Trophoblast cell (in vitro differentiated cells and primary cell): ENCODE results near the gene GBE1.

Experiments used
- DNase-seq, 2 donors: peaks; one replicate each; pipeline ENCODE4 v3.0.0-alpha.2; 2016
- H2AFZ ChIP-seq: 2 replicates; pipeline ENCODE4 v1.6.1; 2013; ENCODE audit warnings: low read length, moderate library complexity, mild to moderate bottlenecking; ENCODE audit not compliant: insufficient read depth, poor library complexity
- H2AK5ac ChIP-seq: 2 replicates; pipeline ENCODE4 v1.6.1; 2013; ENCODE audit warnings: mild to moderate bottlenecking, low read length
- H2BK120ac ChIP-seq: 2 replicates; pipeline ENCODE4 v1.6.1; 2013; ENCODE audit warnings: low read length, mild to moderate bottlenecking, moderate library complexity; ENCODE audit not compliant: insufficient read depth, poor library complexity
- H2BK12ac ChIP-seq: 2 replicates; pipeline ENCODE4 v1.6.1; 2013; ENCODE audit warnings: mild to moderate bottlenecking, low read length, moderate library complexity
- H2BK5ac ChIP-seq: 2 replicates; pipeline ENCODE4 v1.6.1; 2013; ENCODE audit warnings: low read length, low read depth, moderate library complexity, mild to moderate bottlenecking; ENCODE audit not compliant: poor library complexity
- H3K14ac ChIP-seq: 2 replicates; pipeline ENCODE4 v1.6.1; 2013; ENCODE audit warnings: mild to moderate bottlenecking, low read length
- H3K18ac ChIP-seq: 2 replicates; pipeline ENCODE4 v1.6.1; 2013; ENCODE audit warnings: mild to moderate bottlenecking, low read length
- H3K23ac ChIP-seq: 2 replicates; pipeline ENCODE4 v1.6.1; 2013; ENCODE audit warnings: low read length
- H3K27ac ChIP-seq: 2 replicates; pipeline ENCODE4 v1.5.1; 2013; ENCODE audit warnings: low read depth, mild to moderate bottlenecking, inconsistent platforms, low read length, moderate library complexity
- H3K27me3 ChIP-seq: 2 replicates; pipeline ENCODE4 v1.6.1; 2013; ENCODE audit warnings: inconsistent platforms, mild to moderate bottlenecking, low read length, moderate library complexity; ENCODE audit not compliant: insufficient read depth
- H3K36me3 ChIP-seq, 2 experiments: 1 replicate in 1 of 2; 2 replicates in 1 of 2; pipeline ENCODE4 v1.6.1; 2013; ENCODE audit warnings: low read length in 2 of 2, mild to moderate bottlenecking in 2 of 2, moderate library complexity in 1 of 2; ENCODE audit not compliant: insufficient read depth in 2 of 2, control insufficient read depth in 1 of 2
- H3K4ac ChIP-seq: 2 replicates; pipeline ENCODE4 v1.6.1; 2013; ENCODE audit warnings: low read depth, mild to moderate bottlenecking, low read length, moderate library complexity
- H3K4me1 ChIP-seq, 2 experiments: 1 replicate in 1 of 2; 2 replicates in 1 of 2; pipeline ENCODE4 v1.6.1; 2013; ENCODE audit warnings: low read length in 2 of 2, mild to moderate bottlenecking in 2 of 2, moderate library complexity in 1 of 2; ENCODE audit not compliant: insufficient read depth in 2 of 2, control insufficient read depth in 1 of 2
- H3K4me2 ChIP-seq: 2 replicates; pipeline ENCODE4 v1.6.1; 2013; ENCODE audit warnings: inconsistent platforms, mild to moderate bottlenecking, low read length, moderate library complexity
- H3K4me3 ChIP-seq: 2 replicates; pipeline ENCODE4 v1.5.1; 2013; ENCODE audit warnings: mild to moderate bottlenecking, low read depth, low read length, inconsistent platforms
- H3K79me1 ChIP-seq: one replicate; pipeline ENCODE4 v1.6.1; 2013; ENCODE audit warnings: low read length
- H3K79me2 ChIP-seq: 2 replicates; pipeline ENCODE4 v1.6.1; 2013; ENCODE audit warnings: low read length, mild to moderate bottlenecking; ENCODE audit not compliant: control insufficient read depth, insufficient read depth, poor library complexity
- H3K9ac ChIP-seq: 2 replicates; pipeline ENCODE4 v1.6.1; 2013; ENCODE audit warnings: mild to moderate bottlenecking, low read length
- H3K9me3 ChIP-seq: 2 replicates; pipeline ENCODE4 v1.6.1; 2013; ENCODE audit warnings: low read depth, mild to moderate bottlenecking, control low read depth, inconsistent platforms, low read length; ENCODE audit not compliant: insufficient read depth
- H4K12ac ChIP-seq: 2 replicates; pipeline ENCODE4 v1.6.1; 2013; ENCODE audit warnings: low read depth, mild to moderate bottlenecking, low read length, moderate library complexity
- H4K8ac ChIP-seq: 2 replicates; pipeline ENCODE4 v1.6.1; 2013; ENCODE audit warnings: low read depth, mild to moderate bottlenecking, low read length, moderate library complexity
- H4K91ac ChIP-seq: one replicate; pipeline ENCODE4 v1.6.1; 2013; ENCODE audit warnings: low read depth, mild to moderate bottlenecking, low read length, moderate library complexity
- WGBS: extraction: QIAGEN DNeasy Blood & Tissue Kit; methylation state at CpG from one replicate; pipeline ENCODE4 v1.1.7; 2013; ENCODE audit warnings: missing lambda C conversion rate; ENCODE audit not compliant: insufficient read length, insufficient coverage; ENCODE audit errors: extremely low coverage; 5-methylcytosine and 5-hydroxymethylcytosine counted together

The GBE1 gene

GRCh38 chr3:81723732-81724313, 37.6 kb downstream of the GBE1 start:
- no peak overlapping the region for H3K4me3 ChIP-seq
- no peaks in the 10 kb centered on the region for H3K79me2 ChIP-seq
- WGBS = no CpG with 5 or more reads among the region's 4 CpGs
- no peak overlapping the region for H3K18ac ChIP-seq
- no peak overlapping the region for H3K27ac ChIP-seq
- H3K4me1 ChIP-seq = no peaks in the 10 kb centered on the region
- no peaks in the 10 kb centered on the region for H3K79me1 ChIP-seq
- no peak overlapping the region for H3K9ac ChIP-seq
- H2AK5ac ChIP-seq = no peak overlapping the region
- no peak overlapping the region for H3K4ac ChIP-seq
- no peaks in the 10 kb centered on the region for H3K27me3 ChIP-seq
- no peak overlapping the region for H2BK120ac ChIP-seq
- H3K23ac ChIP-seq = no peak overlapping the region
- H3K14ac ChIP-seq = no peak overlapping the region
- H4K8ac ChIP-seq = no peak overlapping the region
- H4K91ac ChIP-seq = no peak overlapping the region
- H3K36me3 ChIP-seq = no peaks in the 10 kb centered on the region
- H4K12ac ChIP-seq = no peak overlapping the region
- H2AFZ ChIP-seq = no peak overlapping the region
- no peak overlapping the region for H2BK12ac ChIP-seq
- H3K9me3 ChIP-seq = no peaks in the 10 kb centered on the region
- DNase-seq = no peak
- no peak overlapping the region for H3K4me2 ChIP-seq
- H2BK5ac ChIP-seq = no peak overlapping the region

GRCh38 chr3:81718311-81718710, 43.1 kb downstream of the GBE1 start:
- H3K4ac ChIP-seq = no peak overlapping the region
- no peaks in the 10 kb centered on the region for H3K79me2 ChIP-seq
- no peak overlapping the region for H4K8ac ChIP-seq
- H3K4me2 ChIP-seq = no peak overlapping the region
- WGBS = no CpG with 5 or more reads among the region's 1 CpG
- no peaks in the 10 kb centered on the region for H3K9me3 ChIP-seq
- no peaks in the 10 kb centered on the region for H3K79me1 ChIP-seq
- no peak overlapping the region for H4K12ac ChIP-seq
- no peak overlapping the region for H2BK120ac ChIP-seq
- no peak overlapping the region for H3K14ac ChIP-seq
- no peak overlapping the region for H2BK12ac ChIP-seq
- no peak overlapping the region for H3K4me3 ChIP-seq
- H3K4me1 ChIP-seq = peaks cover 0 to 2% of the 10 kb centered on the region in 2 experiments
- H3K9ac ChIP-seq = no peak overlapping the region
- no peak overlapping the region for H2BK5ac ChIP-seq
- no peak overlapping the region for H4K91ac ChIP-seq
- DNase-seq = no peak
- no peak overlapping the region for H3K27ac ChIP-seq
- no peaks in the 10 kb centered on the region for H3K36me3 ChIP-seq
- no peaks in the 10 kb centered on the region for H3K27me3 ChIP-seq
- H3K18ac ChIP-seq = no peak overlapping the region
- no peak overlapping the region for H2AFZ ChIP-seq
- no peak overlapping the region for H2AK5ac ChIP-seq
- no peak overlapping the region for H3K23ac ChIP-seq

- Histone ChIP-seq H3K4me1 (peaks cover 0 to 2% of the 10 kb centered on the region in 2 experiments), H3K79me1 (no peaks in the 10 kb centered on the region), H2AFZ (no peak overlapping the region), H3K18ac (no peak overlapping the region), H4K91ac (no peak overlapping the region), H2AK5ac (no peak overlapping the region), H3K9me3 (no peaks in the 10 kb centered on the region), H2BK5ac (no peak overlapping the region), H3K4me2 (no peak overlapping the region), H3K23ac (no peak overlapping the region), H3K4ac (no peak overlapping the region), H3K27me3 (no peaks in the 10 kb centered on the region), H3K4me3 (no peak overlapping the region), H4K8ac (no peak overlapping the region), H3K14ac (no peak overlapping the region), H2BK120ac (no peak overlapping the region), H4K12ac (no peak overlapping the region), H2BK12ac (no peak overlapping the region), H3K9ac (no peak overlapping the region), H3K79me2 (no peaks in the 10 kb centered on the region), H3K27ac (no peak overlapping the region), H3K36me3 (no peaks in the 10 kb centered on the region)
- DNase-seq = no peak
- WGBS = no CpG with 5 or more reads among the region's 3 CpGs
These were observed 44.5 kb downstream of the GBE1 start for GRCh38 chr3:81716870-81717509.

- no peaks in the 10 kb centered on the region for H3K27me3 ChIP-seq
- H3K23ac ChIP-seq = no peak overlapping the region
- H2BK12ac ChIP-seq = no peak overlapping the region
- H3K4me1 ChIP-seq = peaks cover 0 to 2% of the 10 kb centered on the region in 2 experiments
- H2AK5ac ChIP-seq = no peak overlapping the region
- H4K8ac ChIP-seq = no peak overlapping the region
- H3K18ac ChIP-seq = no peak overlapping the region
- H3K14ac ChIP-seq = no peak overlapping the region
- no peaks in the 10 kb centered on the region for H3K79me1 ChIP-seq
- H3K36me3 ChIP-seq = no peaks in the 10 kb centered on the region
- H3K4me3 ChIP-seq = no peak overlapping the region
- no CpG with 5 or more reads among the region's 4 CpGs for WGBS
- no peak overlapping the region for H3K4ac ChIP-seq
- no peak overlapping the region for H3K4me2 ChIP-seq
- no peak overlapping the region for H3K27ac ChIP-seq
- no peak overlapping the region for H2BK5ac ChIP-seq
- no peak overlapping the region for H3K9ac ChIP-seq
- H3K79me2 ChIP-seq = no peaks in the 10 kb centered on the region
- no peak for DNase-seq
- no peak overlapping the region for H4K91ac ChIP-seq
- no peak overlapping the region for H4K12ac ChIP-seq
- H2AFZ ChIP-seq = no peak overlapping the region
- no peaks in the 10 kb centered on the region for H3K9me3 ChIP-seq
- H2BK120ac ChIP-seq = no peak overlapping the region
These were observed 48.4 kb downstream of the GBE1 start for GRCh38 chr3:81713031-81713430.
